IPS-18a (cell line): ENCODE measurements around the gene DTWD2.
"Not testable (repeated sequence)": the region's sequence is repeated elsewhere in the genome, so short reads cannot be mapped to it uniquely, and the experiment has no call there.

Experiments used
- H3K27ac ChIP-seq: one replicate; pipeline ENCODE4 v1.5.1; 2013; ENCODE audit warnings: low read length
- H3K27me3 ChIP-seq: one replicate; pipeline ENCODE4 v1.6.1; 2013; ENCODE audit warnings: mild to moderate bottlenecking, low read length; ENCODE audit not compliant: control insufficient read depth, insufficient read depth
- H3K36me3 ChIP-seq: one replicate; pipeline ENCODE4 v1.6.1; 2013; ENCODE audit warnings: low read depth, low read length; ENCODE audit not compliant: control insufficient read depth
- H3K4me1 ChIP-seq: one replicate; pipeline ENCODE4 v1.6.1; 2013; ENCODE audit warnings: low read depth, low read length; ENCODE audit not compliant: control insufficient read depth
- H3K4me3 ChIP-seq: one replicate; pipeline ENCODE4 v1.5.1; 2013; ENCODE audit warnings: low read length
- H3K9ac ChIP-seq: one replicate; pipeline ENCODE4 v1.6.1; 2013; ENCODE audit warnings: mild to moderate bottlenecking, low read length, moderate library complexity
- H3K9me3 ChIP-seq: one replicate; pipeline ENCODE4 v1.6.1; 2013; ENCODE audit warnings: low read depth, low read length; ENCODE audit not compliant: control insufficient read depth

DTWD2 gene

GRCh38 chr5:118902656-118903438 lies 85.5 kb downstream of the DTWD2 start:
- Histone ChIP-seq H3K4me1 (peaks cover 9% of the 10 kb centered on the region), H3K27me3 (no peaks in the 10 kb centered on the region), H3K4me3 (no peak overlapping the region)

GRCh38 chr5:118894709-118895108 lies 93.6 kb downstream of the DTWD2 start:
- no peaks in the 10 kb centered on the region for H3K4me1 ChIP-seq
- H3K36me3 ChIP-seq = no peaks in the 10 kb centered on the region
- no peak overlapping the region for H3K9ac ChIP-seq
- no peak overlapping the region for H3K27ac ChIP-seq
- no peak overlapping the region for H3K4me3 ChIP-seq
- no peaks in the 10 kb centered on the region for H3K9me3 ChIP-seq
- no peaks in the 10 kb centered on the region for H3K27me3 ChIP-seq

More at GRCh38 chr5:118902656-118903438, 85.5 kb downstream of the DTWD2 start:
- Histone ChIP-seq H3K36me3 (no peaks in the 10 kb centered on the region), H3K9me3 (no peaks in the 10 kb centered on the region), H3K9ac (no peak overlapping the region), H3K27ac (no peak overlapping the region)

GRCh38 chr5:118891252-118891651 lies 97.1 kb downstream of the DTWD2 start:
- H3K9me3 ChIP-seq = no peaks in the 10 kb centered on the region
- H3K4me3 ChIP-seq = no peak overlapping the region
- H3K27me3 ChIP-seq = no peaks in the 10 kb centered on the region
- H3K9ac ChIP-seq = no peak overlapping the region
- H3K36me3 ChIP-seq = no peaks in the 10 kb centered on the region
- H3K27ac ChIP-seq = no peak overlapping the region
- H3K4me1 ChIP-seq = no peaks in the 10 kb centered on the region

GRCh38 chr5:118889165-118889564 lies 99.2 kb downstream of the DTWD2 start:
- Histone ChIP-seq H3K4me1 (no peaks in the 10 kb centered on the region), H3K27ac (no peak overlapping the region), H3K9me3 (no peaks in the 10 kb centered on the region), H3K9ac (no peak overlapping the region), H3K27me3 (no peaks in the 10 kb centered on the region), H3K36me3 (no peaks in the 10 kb centered on the region), H3K4me3 (no peak overlapping the region)

GRCh38 chr5:118888556-118888955 lies 99.8 kb downstream of the DTWD2 start:
- Histone ChIP-seq H3K9ac (no peak overlapping the region), H3K4me1 (no peaks in the 10 kb centered on the region), H3K36me3 (no peaks in the 10 kb centered on the region), H3K27ac (no peak overlapping the region), H3K9me3 (no peaks in the 10 kb centered on the region), H3K27me3 (no peaks in the 10 kb centered on the region), H3K4me3 (no peak overlapping the region)

GRCh38 chr5:118883362-118883761 lies 105.0 kb downstream of the DTWD2 start:
- Histone ChIP-seq H3K4me3 (no peak overlapping the region), H3K9me3 (no peaks in the 10 kb centered on the region), H3K9ac (no peak overlapping the region), H3K36me3 (no peaks in the 10 kb centered on the region), H3K27me3 (no peaks in the 10 kb centered on the region), H3K27ac (no peak overlapping the region), H3K4me1 (peaks cover 9% of the 10 kb centered on the region)

GRCh38 chr5:118882666-118883065 lies 105.7 kb downstream of the DTWD2 start:
- peaks cover 9% of the 10 kb centered on the region for H3K4me1 ChIP-seq
- no peaks in the 10 kb centered on the region for H3K36me3 ChIP-seq
- no peaks in the 10 kb centered on the region for H3K9me3 ChIP-seq
- no peaks in the 10 kb centered on the region for H3K27me3 ChIP-seq
- no peak overlapping the region for H3K27ac ChIP-seq
- no peak overlapping the region for H3K4me3 ChIP-seq
- H3K9ac ChIP-seq = no peak overlapping the region

- not testable (repeated sequence) for H3K27ac ChIP-seq, H3K9ac ChIP-seq
These were observed 111.5 kb downstream of the DTWD2 start for GRCh38 chr5:118876852-118877251.

GRCh38 chr5:118875131-118875530 lies 113.2 kb downstream of the DTWD2 start:
- no peak overlapping the region for H3K4me3 ChIP-seq
- no peaks in the 10 kb centered on the region for H3K4me1 ChIP-seq
- no peaks in the 10 kb centered on the region for H3K36me3 ChIP-seq
- no peak overlapping the region for H3K27ac ChIP-seq
- H3K9ac ChIP-seq = no peak overlapping the region
- no peaks in the 10 kb centered on the region for H3K9me3 ChIP-seq
- H3K27me3 ChIP-seq = no peaks in the 10 kb centered on the region

More at GRCh38 chr5:118876852-118877251, 111.5 kb downstream of the DTWD2 start:
- H3K4me1 ChIP-seq, H3K27me3 ChIP-seq, H3K36me3 ChIP-seq, H3K9me3 ChIP-seq, H3K4me3 ChIP-seq: not testable (repeated sequence)

GRCh38 chr5:118873417-118873816 lies 114.9 kb downstream of the DTWD2 start:
- Histone ChIP-seq H3K4me3 (no peak overlapping the region), H3K36me3 (no peaks in the 10 kb centered on the region), H3K4me1 (no peaks in the 10 kb centered on the region), H3K9me3 (no peaks in the 10 kb centered on the region), H3K27me3 (no peaks in the 10 kb centered on the region), H3K27ac (no peak overlapping the region), H3K9ac (no peak overlapping the region)

GRCh38 chr5:118863345-118863744 lies 125.0 kb downstream of the DTWD2 start:
- H3K9ac ChIP-seq = no peak overlapping the region
- no peak overlapping the region for H3K27ac ChIP-seq
- H3K4me1 ChIP-seq = no peaks in the 10 kb centered on the region
- no peaks in the 10 kb centered on the region for H3K9me3 ChIP-seq
- H3K27me3 ChIP-seq = no peaks in the 10 kb centered on the region
- no peak overlapping the region for H3K4me3 ChIP-seq
- no peaks in the 10 kb centered on the region for H3K36me3 ChIP-seq

GRCh38 chr5:118862596-118862995 lies 125.8 kb downstream of the DTWD2 start:
- Histone ChIP-seq H3K27me3 (no peaks in the 10 kb centered on the region), H3K4me3 (no peak overlapping the region), H3K36me3 (no peaks in the 10 kb centered on the region), H3K4me1 (no peaks in the 10 kb centered on the region), H3K9ac (no peak overlapping the region), H3K27ac (no peak overlapping the region), H3K9me3 (no peaks in the 10 kb centered on the region)
